H9 (cell line): ENCODE data around the gene KCTD20. TPM values are rescaled to one million over a fixed set of nuclear protein-coding genes. Genes with fewer than 3 reads are reported as not detected.

Experiments
- DNase-seq: peaks from one replicate; pipeline ENCODE4 v3.0.0-alpha.2; 2017
- H2AFZ ChIP-seq: one replicate; pipeline ENCODE4 v1.6.1; 2013; ENCODE audit warnings: mild to moderate bottlenecking, low read length, control low read depth, moderate library complexity
- H2AK5ac ChIP-seq: 2 replicates; pipeline ENCODE4 v1.6.1; 2013; ENCODE audit warnings: low read length, control low read depth, mixed read lengths; ENCODE audit not compliant: insufficient read length
- H2BK120ac ChIP-seq: one replicate; pipeline ENCODE4 v1.6.1; 2013; ENCODE audit warnings: low read depth, mild to moderate bottlenecking, low read length, control low read depth, inconsistent platforms; ENCODE audit not compliant: poor library complexity, severe bottlenecking
- H2BK12ac ChIP-seq: 2 replicates; pipeline ENCODE4 v1.6.1; 2013; ENCODE audit warnings: low read length, control low read depth, mixed read lengths, low read depth; ENCODE audit not compliant: insufficient read length
- H2BK15ac ChIP-seq: 2 replicates; pipeline ENCODE4 v1.6.1; 2013; ENCODE audit warnings: low read depth, low read length, control low read depth
- H2BK20ac ChIP-seq: one replicate; pipeline ENCODE4 v1.6.1; 2013; ENCODE audit warnings: low read depth, mild to moderate bottlenecking, low read length, control low read depth, inconsistent platforms; ENCODE audit not compliant: poor library complexity, severe bottlenecking
- H2BK5ac ChIP-seq: 2 replicates; pipeline ENCODE4 v1.6.1; 2013; ENCODE audit warnings: low read length, control low read depth, mixed read lengths; ENCODE audit not compliant: insufficient read length
- H3K14ac ChIP-seq: 2 replicates; pipeline ENCODE4 v1.6.1; 2013; ENCODE audit warnings: low read length, control low read depth; ENCODE audit not compliant: insufficient read depth
- H3K18ac ChIP-seq: 2 replicates; pipeline ENCODE4 v1.6.1; 2013; ENCODE audit warnings: low read depth, mild to moderate bottlenecking, mixed read lengths, low read length, control low read depth; ENCODE audit not compliant: insufficient read length
- H3K23ac ChIP-seq: 2 replicates; pipeline ENCODE4 v1.6.1; 2013; ENCODE audit warnings: low read length, control low read depth, mixed read lengths, low read depth; ENCODE audit not compliant: insufficient read length
- H3K23me2 ChIP-seq: 2 replicates; pipeline ENCODE4 v1.6.1; 2013; ENCODE audit warnings: low read depth, mild to moderate bottlenecking, mixed read lengths, low read length, control low read depth; ENCODE audit not compliant: insufficient read length, poor library complexity, severe bottlenecking
- H3K27ac ChIP-seq: 2 replicates; pipeline ENCODE4 v1.5.1; 2013; ENCODE audit warnings: low read length, control low read depth, mixed read lengths, low read depth; ENCODE audit not compliant: insufficient read length
- H3K27me3 ChIP-seq: 2 replicates; pipeline ENCODE4 v1.6.1; 2013; ENCODE audit warnings: low read length, control low read depth, inconsistent platforms; ENCODE audit not compliant: insufficient read depth
- H3K4ac ChIP-seq: 2 replicates; pipeline ENCODE4 v1.6.1; 2013; ENCODE audit warnings: low read depth, mild to moderate bottlenecking, control low read depth, inconsistent platforms, low read length, moderate library complexity
- H3K4me1 ChIP-seq: 2 replicates; pipeline ENCODE4 v1.6.1; 2013; ENCODE audit warnings: low read length, control low read depth, inconsistent platforms; ENCODE audit not compliant: insufficient read depth
- H3K4me2 ChIP-seq: 2 replicates; pipeline ENCODE4 v1.6.1; 2013; ENCODE audit warnings: low read length, control low read depth, mixed read lengths; ENCODE audit not compliant: insufficient read length, insufficient read depth
- H3K56ac ChIP-seq: 2 replicates; pipeline ENCODE4 v1.6.1; 2013; ENCODE audit warnings: low read depth, mild to moderate bottlenecking, mixed read lengths, low read length, control low read depth; ENCODE audit not compliant: insufficient read length
- H3K79me1 ChIP-seq: 2 replicates; pipeline ENCODE4 v1.6.1; 2013; ENCODE audit warnings: low read depth, mild to moderate bottlenecking, moderate library complexity, low read length, control low read depth, inconsistent platforms; ENCODE audit not compliant: insufficient read depth, poor library complexity, severe bottlenecking
- H3K79me2 ChIP-seq: 2 replicates; pipeline ENCODE4 v1.6.1; 2013; ENCODE audit warnings: low read length, control low read depth, inconsistent platforms; ENCODE audit not compliant: insufficient read depth
- H3K9ac ChIP-seq: 2 replicates; pipeline ENCODE4 v1.6.1; 2013; ENCODE audit warnings: low read length, control low read depth, mixed read lengths; ENCODE audit not compliant: insufficient read length; ENCODE audit errors: extremely low read depth
- H3K9me3 ChIP-seq: one replicate; pipeline ENCODE4 v1.6.1; 2013; ENCODE audit warnings: low read depth, low read length, inconsistent platforms; ENCODE audit not compliant: control insufficient read depth
- H3T11ph ChIP-seq: one replicate; pipeline ENCODE4 v1.6.1; 2013; ENCODE audit warnings: mild to moderate bottlenecking, low read length, control low read depth, inconsistent platforms
- H4K20me1 ChIP-seq: one replicate; pipeline ENCODE4 v1.6.1; 2013; ENCODE audit not compliant: control insufficient read depth, insufficient read length, insufficient read depth
- H4K5ac ChIP-seq: 2 replicates; pipeline ENCODE4 v1.6.1; 2013; ENCODE audit warnings: low read depth, mild to moderate bottlenecking, mixed read lengths, low read length, control low read depth; ENCODE audit not compliant: insufficient read length
- H4K8ac ChIP-seq: replicated peaks from 2 replicates; pipeline ENCODE4 v1.6.1; 2013; ENCODE audit warnings: low read length, control low read depth, mixed read lengths, low read depth; ENCODE audit not compliant: insufficient read length
- H4K91ac ChIP-seq: 2 replicates; pipeline ENCODE4 v1.6.1; 2013; ENCODE audit warnings: low read depth, mild to moderate bottlenecking, moderate library complexity, mixed read lengths, low read length, control low read depth; ENCODE audit not compliant: insufficient read length
- H3K27ac Mint-ChIP-seq, 3 experiments: 2 replicates in 2 of 3; 3 replicates in 1 of 3; pipeline ENCODE4 v1.8.0; 2020 to 2021; ENCODE audit warnings: mixed read lengths in 3 of 3, mild to moderate bottlenecking in 1 of 3, moderate library complexity in 1 of 3
- H3K27me3 Mint-ChIP-seq: 2 replicates; pipeline ENCODE4 v1.8.0; 2021; ENCODE audit warnings: low read depth, mild to moderate bottlenecking, moderate library complexity, mixed read lengths
- H3K36me3 Mint-ChIP-seq, 3 experiments: 2 replicates in 2 of 3; 3 replicates in 1 of 3; pipeline ENCODE4 v1.8.0; 2020 to 2021; ENCODE audit warnings: low read depth in 3 of 3, mixed read lengths in 3 of 3; ENCODE audit not compliant: insufficient read depth in 1 of 3
- H3K4me1 Mint-ChIP-seq, 2 experiments: 2 replicates each; pipeline ENCODE4 v1.8.0; 2020; ENCODE audit warnings: mixed read lengths in 2 of 2
- H3K4me3 Mint-ChIP-seq, 2 experiments: 2 replicates in 1 of 2; 3 replicates in 1 of 2; pipeline ENCODE4 v1.8.0; 2020 to 2021; ENCODE audit warnings: mild to moderate bottlenecking in 2 of 2, mixed read lengths in 2 of 2, moderate library complexity in 1 of 2
- H3K9me3 Mint-ChIP-seq, 2 experiments: 2 replicates in 1 of 2; 3 replicates in 1 of 2; pipeline ENCODE4 v1.8.0; 2020; ENCODE audit warnings: mild to moderate bottlenecking in 2 of 2, mixed read lengths in 2 of 2, moderate library complexity in 1 of 2
- CTCF ChIP-seq: fragments of 200-600 bp; sonication (generic); conservative IDR thresholded peaks from 3 replicates; pipeline ENCODE4 v1.8.0; 2021; ENCODE audit warnings: antibody characterized with exemption, mild to moderate bottlenecking
- WGBS: extraction: QIAGEN DNeasy Blood & Tissue Kit; methylation state at CpG from one replicate; pipeline ENCODE4 v1.1.7; 2013; ENCODE audit warnings: missing lambda C conversion rate, low lambda C conversion rate, mixed read lengths; ENCODE audit not compliant: insufficient read length; ENCODE audit errors: extremely low coverage; 5-methylcytosine and 5-hydroxymethylcytosine counted together
- total RNA-seq: library from RNA; stranded (reverse); gene quantifications from 2 replicates; pipeline ENCODE4 v1.2.1, GENCODE V29; 2021

KCTD20 gene
- total RNA-seq, 1 experiment from 2014 or later: 22.6 TPM

- H3K14ac ChIP-seq: no peak overlapping the region
- Mint-ChIP-seq H3K36me3 (peaks cover 13 to 49% (median 36%) of the 10 kb centered on the region in 3 experiments; a peak in 6 of 7 replicates), H3K4me1 (0 out of 4 replicates have a peak, but pooled peaks cover 0 to 3% of the 10 kb centered on the region in 2 experiments), H3K9me3 (peaks cover 0 to 2% of the 10 kb centered on the region in 2 experiments; a peak in 1 of 5 replicates), H3K4me3 (no peak overlapping the region), H3K27me3 (no peaks in the 10 kb centered on the region), H3K27ac (no peak overlapping the region)
- no peak overlapping the region for H2AFZ ChIP-seq
- H3T11ph ChIP-seq: no peak overlapping the region
- no peak overlapping the region for H3K4me2 ChIP-seq
- H2BK12ac ChIP-seq: no peak overlapping the region
- no peak overlapping the region for H2BK20ac ChIP-seq
- no peaks in the 10 kb centered on the region for H4K20me1 ChIP-seq
- H3K23me2 ChIP-seq: no peaks in the 10 kb centered on the region
- H3K27ac ChIP-seq: no peak overlapping the region
- no peak overlapping the region for H4K8ac ChIP-seq
- H3K27me3 ChIP-seq: no peaks in the 10 kb centered on the region
- H2BK5ac ChIP-seq: no peak overlapping the region
- no peak for TF ChIP-seq CTCF
- H3K79me2 ChIP-seq: no peaks in the 10 kb centered on the region
- H3K4me1 ChIP-seq: no peaks in the 10 kb centered on the region
- no peak overlapping the region for H3K4ac ChIP-seq
- H2AK5ac ChIP-seq: no peak overlapping the region
- no peak overlapping the region for H2BK15ac ChIP-seq
- no peak overlapping the region for H2BK120ac ChIP-seq
- no peak overlapping the region for H4K5ac ChIP-seq
- no peak overlapping the region for H3K56ac ChIP-seq
- no peaks in the 10 kb centered on the region for H3K79me1 ChIP-seq
- no peak overlapping the region for H3K23ac ChIP-seq
- no CpG with 5 or more reads among the region's 6 CpGs for WGBS
- no peak overlapping the region for H3K18ac ChIP-seq
- DNase-seq: no peak
- no peaks in the 10 kb centered on the region for H3K9me3 ChIP-seq
- H4K91ac ChIP-seq: no peak overlapping the region
- no peak overlapping the region for H3K9ac ChIP-seq
Measured at GRCh38 chr6:36505744-36506534, 63.1 kb downstream of the KCTD20 start.
